GM19238 (cell line): ENCODE measurements around the gene FBLN7.
"Not testable (repeated sequence)": the region's sequence is repeated elsewhere in the genome, so short reads cannot be mapped to it uniquely, and the experiment has no call there.

Experiments
- DNase-seq: peaks from one replicate; pipeline ENCODE4 v3.0.0; 2011; ENCODE audit warnings: low spot score; ENCODE audit not compliant: insufficient read length

FBLN7 gene, protein sequence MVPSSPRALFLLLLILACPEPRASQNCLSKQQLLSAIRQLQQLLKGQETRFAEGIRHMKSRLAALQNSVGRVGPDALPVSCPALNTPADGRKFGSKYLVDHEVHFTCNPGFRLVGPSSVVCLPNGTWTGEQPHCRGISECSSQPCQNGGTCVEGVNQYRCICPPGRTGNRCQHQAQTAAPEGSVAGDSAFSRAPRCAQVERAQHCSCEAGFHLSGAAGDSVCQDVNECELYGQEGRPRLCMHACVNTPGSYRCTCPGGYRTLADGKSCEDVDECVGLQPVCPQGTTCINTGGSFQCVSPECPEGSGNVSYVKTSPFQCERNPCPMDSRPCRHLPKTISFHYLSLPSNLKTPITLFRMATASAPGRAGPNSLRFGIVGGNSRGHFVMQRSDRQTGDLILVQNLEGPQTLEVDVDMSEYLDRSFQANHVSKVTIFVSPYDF

DNA sequence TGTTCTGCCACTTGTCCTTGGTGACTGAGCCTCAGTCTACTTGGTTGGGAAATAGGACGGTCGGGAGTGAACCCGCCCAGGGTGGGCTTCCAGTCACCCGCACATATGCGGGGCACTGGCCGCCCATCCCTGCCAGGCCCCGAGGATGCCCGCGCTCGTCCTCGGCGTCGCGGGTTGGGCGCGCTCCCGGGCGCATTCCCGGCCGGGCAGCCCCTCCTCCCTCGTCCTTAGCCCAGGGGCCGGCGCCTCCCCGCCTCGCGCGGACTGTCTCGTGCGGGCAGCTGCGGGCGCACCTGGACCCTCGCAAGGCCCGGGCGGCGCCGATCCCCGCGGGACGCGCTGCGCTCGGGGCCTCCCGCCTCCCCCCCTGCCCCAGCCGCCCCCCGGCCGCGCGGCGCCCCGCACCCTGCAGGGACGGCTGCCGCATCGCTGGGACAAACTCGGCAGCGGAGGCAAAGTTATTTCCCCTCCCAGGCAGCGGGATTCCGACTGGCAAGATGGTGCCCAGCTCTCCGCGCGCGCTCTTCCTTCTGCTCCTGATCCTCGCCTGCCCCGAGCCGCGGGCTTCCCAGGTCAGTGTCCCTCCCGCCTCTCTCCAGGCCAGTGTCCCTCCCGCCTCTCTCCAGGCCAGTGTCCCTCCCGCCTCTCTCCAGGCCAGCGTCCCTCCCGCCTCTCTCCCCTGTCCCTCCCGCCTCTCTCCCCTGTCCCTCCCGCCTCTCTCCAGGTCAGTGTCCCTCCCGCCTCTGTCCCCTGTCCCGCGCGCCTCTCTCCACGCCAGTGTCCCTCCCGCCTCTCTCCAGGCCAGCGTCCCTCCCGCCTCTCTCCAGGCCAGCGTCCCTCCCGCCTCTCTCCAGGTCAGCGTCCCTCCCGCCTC, at the start of gene FBLN7:
Gene FBLN7, plus strand, starts transcription at position 227 of the 874 bp plus-strand sequence. Its CDS starts 271 bp downstream, at position 498.
- DNase-seq, result no peak

DNA sequence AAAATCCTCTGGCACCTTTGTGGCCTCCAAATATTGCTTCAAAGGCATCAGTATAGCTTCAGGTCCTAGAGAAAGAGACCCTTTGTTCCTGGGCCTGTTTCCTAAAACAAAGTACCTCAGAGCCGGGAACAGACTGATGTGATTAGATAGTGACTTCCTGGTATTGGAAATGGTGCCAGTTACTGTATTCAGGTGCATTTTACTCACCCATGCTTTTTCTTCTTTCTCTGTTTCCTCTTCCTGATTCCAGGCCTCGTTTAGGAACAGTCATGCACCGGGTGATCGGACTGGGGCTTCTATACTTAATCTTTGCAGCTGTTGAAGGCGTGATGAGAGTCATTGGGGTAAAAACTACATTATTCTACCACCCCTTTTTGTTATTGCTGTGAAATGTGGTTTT, 48.8 kb upstream of the FBLN7 start:
- DNase-seq, result no peak

DNA sequence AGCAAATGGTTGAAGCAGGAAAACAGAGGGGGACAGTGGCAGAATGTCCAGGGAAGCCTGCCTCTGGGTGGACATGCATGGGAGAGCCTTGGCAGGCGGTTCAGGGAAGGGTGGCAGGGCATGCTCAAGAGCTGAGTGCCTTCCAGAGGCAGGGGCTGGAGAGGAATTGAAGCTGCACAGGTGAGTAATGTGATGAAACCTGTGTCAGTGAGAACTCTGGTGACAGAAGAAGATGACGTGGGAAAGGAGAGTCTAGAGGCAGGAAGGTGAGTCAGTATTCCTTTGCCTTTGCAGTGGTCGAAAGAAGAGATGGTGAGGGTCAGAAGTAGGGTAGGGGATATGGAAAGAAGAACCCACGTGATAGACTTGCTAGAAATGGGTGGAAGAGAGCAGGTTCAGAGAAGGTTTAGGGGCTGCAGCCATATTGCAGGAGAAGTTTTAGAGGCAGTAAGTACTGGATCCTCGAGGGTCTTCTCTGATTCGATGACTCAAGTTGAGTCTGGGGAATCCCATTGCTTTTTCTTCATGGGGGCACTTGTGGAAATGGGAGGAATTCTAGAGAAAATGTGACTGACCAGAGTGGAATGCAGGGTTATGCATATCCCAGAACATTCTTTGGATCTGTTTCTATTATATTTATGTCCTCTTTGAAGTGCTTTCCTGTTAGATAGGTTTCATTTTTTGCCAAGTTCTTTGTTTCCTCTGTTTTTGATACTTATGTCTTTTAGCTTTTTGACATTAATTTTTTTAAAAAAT, 45.7 kb upstream of the FBLN7 start:
- no peak for DNase-seq

DNA sequence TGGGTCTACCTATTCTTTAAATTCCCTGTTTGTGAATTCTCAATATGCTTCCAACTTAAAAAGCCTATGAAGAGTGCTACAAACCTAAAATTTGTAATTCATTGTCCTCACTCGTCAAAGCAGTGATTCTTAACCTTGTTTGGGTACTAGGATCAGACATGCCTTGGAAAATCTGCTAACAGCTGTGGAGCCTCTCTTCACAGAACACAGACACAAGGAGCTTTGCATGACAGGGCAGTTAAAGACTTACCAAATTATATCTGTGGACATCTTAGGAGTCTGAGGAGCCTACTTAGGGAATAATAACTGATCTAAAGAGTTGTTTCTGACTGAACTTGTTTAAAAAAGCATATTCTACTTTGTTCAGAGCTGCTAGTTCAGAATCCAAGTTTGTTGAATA, 45.0 kb upstream of the FBLN7 start:
- DNase-seq, result no peak

DNA sequence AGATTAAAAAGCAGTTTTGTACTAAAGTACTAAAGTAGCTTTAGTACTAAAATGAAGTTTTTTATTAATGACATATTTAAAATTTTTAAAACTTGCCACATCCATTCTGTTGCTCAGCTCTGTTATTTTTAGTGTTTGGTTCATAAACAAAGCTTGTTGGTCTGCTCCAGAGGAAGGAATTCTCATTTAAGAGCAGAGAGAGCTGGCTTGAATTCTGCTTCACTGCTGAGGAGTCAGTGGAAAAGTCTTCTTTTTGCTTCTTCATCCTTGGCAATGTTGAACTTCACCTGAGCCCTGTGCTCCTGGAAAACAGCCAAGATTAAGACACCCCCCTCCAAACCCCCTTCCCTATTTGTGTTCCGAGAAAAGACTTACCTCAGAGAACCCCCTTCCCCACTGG, 42.5 kb upstream of the FBLN7 start:
- no peak for DNase-seq

DNA sequence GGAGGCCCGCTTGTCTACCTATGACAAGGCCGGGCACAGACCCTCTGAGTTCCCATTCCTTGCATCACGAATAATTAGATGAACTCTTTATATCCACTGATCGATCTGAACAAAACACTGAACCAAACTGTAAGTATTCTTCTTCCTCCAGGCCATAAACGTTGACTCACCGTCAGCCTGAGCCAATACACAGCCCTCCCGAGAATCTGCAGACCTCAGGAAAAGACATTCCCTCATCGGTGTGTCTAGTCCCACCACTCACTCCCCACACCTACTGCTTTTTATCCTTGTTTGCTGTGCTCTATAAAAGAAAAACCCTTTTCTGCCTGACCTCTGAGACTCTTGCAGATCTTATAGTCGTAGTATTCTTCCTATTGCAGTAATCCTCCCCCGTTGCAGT, 42.1 kb upstream of the FBLN7 start:
- DNase-seq, result no peak

DNA sequence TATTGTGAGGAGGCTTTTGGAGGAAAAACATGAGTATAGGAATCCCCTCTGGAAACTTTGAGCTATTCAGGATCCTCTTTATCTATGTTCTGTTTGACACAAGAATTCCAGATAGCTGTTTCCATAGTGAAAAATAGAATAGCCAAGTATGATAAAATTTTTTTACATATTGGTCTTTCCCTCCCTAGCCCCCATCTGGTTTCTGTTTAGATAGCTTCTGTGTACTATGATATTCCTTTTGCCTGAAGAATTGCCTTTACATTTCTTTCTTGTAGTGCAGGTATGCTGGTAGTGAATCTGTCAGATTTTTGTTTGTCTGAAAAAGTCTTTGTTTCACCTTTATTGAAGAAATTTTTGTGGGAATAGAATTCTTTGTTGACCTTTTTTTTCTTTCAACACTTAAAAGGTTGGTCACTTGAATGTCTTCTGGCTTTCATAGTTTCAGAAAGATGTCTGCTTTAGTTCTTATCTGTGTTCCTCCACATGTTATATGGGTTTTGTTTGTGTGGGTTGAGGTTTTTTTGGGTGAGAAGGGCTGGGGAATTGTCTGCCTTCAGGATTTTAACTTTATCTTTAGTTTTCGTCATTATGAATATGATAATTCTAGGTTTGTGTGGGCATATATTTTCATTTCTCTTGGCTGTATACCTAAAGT, 29.9 kb upstream of the FBLN7 start:
- DNase-seq, result no peak

DNA sequence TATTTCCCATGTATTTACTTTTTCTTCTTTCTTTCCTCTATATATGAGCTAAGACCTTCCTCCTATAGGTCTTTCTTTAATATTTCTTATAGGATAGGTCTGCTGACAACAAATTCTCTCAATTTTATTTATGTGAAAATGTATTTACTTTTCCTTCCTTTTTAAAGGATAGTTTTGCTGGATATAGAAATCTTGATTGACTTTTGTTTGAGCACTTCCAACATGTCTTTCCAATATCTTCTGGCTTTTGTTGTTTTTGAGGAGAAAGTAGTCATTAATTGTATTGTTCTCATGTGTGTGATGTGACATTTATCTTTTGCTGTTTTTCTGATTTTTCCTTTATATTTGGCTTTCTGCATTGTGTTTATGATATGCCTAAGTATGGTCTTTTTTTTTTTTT, 28.9 kb upstream of the FBLN7 start:
- DNase-seq, result no peak

DNA sequence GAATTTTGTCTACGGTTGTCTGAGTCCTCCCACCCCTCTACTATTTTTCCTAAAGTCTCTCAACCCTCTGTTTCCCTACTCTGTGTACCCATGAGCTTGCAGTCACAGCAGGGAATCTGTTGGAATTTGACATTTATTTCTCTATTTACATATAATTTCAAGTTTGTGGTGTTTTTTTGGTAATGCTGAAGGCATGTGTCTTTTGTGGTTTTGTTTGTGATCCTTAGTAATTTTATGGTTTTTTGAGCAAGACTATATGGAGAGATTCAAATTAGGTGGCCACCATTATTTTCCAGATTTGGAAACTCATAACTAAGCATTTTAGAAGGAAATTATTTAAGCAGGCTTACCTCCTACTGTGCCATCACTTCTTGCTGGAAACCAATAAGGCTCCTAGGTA, 27.2 kb upstream of the FBLN7 start:
- no peak for DNase-seq

DNA sequence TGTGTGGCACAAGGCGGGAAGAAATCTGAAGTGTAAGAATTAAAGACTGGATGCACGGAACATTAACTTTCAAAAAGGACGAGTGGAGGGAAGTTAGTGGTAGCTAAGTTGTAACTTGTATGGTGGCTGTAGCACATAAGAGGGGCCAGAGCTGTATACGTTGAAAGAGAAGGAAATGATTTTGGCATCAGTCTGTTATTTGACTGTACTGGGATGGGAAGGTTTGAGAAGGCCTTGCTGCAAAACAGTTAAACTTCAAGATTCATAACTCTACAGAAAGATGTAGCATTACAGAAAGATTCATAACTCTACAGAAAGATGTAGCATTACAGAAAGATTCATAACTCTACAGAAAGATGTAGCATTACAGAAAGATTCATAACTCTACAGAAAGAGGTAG, 24.8 kb upstream of the FBLN7 start:
- not testable (repeated sequence) for DNase-seq

DNA sequence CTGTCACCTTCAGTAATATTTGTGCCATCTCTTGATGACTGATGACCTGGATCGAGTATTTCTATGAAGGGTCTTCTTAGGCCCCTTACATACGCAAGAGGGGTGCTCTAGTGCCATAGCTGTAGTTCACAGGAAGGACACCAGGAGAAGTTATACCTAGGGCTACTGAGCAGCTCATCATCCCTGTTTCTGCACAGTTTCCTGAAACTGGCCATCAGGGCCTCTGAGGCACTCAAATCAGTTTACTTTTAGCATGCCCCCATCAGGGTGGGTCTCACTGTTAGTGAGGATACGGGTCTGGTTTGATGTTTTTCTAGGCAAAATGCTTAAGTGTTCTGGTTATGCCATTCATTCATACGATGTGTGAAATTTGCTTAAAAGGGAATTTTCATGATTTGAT, 20.0 kb upstream of the FBLN7 start:
- DNase-seq, result no peak

DNA sequence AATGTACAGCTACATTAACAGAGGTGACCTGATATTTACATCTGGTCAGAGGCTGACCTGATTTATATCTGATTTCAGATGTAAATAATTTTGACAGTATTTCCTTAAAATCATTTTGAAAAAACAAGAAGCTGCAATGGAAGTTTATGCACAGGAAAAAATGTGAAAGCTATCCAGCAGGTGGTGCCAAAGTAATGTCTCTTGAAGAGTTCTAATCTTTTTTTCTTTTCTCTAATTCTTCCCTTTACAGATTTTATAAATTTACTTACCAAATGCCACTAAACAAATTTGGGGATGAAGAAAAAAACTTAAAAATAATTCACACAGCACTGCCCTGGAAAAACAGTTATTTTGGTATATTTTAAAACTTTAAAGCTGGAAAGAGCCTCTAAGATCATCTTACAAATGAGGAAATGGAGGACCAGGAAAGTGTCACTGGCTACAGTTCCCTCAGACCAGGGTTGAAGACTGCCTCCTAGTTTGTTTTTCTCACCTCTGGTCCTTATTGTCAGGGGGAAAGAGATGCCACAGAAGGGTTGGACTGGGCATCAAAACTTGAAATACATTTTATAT, 16.4 kb upstream of the FBLN7 start:
- no peak for DNase-seq

DNA sequence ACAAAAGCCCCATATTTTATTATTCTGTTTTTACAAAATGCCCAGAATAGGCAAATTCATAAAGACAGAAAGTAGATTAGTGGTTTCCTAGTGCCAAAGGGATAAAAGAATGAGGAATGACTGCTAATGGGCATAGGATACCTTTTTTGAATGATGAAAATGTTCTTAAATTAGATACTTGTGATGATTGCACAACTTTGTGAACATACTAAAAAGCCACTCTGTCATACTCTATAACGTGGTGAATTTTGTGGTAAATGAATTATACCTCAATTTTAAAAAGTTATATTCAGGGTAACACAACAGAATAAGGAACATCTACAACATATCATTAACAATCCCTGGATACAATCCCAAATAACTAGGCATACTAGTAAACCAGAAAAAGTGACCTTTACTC, 9.1 kb upstream of the FBLN7 start:
- DNase-seq, result no peak

DNA sequence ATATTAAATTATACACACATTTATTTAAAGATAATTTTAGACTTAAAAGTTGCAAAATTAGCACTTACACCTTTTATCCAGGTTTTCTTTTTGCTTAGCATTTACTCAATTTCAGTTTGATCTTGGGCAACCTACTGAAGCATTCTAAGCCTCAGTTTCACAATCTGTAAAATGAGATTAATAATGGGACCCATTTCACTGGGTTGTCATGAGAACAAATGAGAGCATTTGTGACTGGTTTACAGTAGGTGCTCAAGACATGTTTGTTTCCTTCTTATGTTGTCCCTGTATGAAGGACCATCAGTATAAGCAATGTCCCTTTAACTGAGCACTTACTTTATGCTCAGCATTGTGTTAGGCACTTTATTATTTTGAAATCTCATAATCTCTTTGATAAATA, 4.8 kb upstream of the FBLN7 start:
- no peak for DNase-seq

DNA sequence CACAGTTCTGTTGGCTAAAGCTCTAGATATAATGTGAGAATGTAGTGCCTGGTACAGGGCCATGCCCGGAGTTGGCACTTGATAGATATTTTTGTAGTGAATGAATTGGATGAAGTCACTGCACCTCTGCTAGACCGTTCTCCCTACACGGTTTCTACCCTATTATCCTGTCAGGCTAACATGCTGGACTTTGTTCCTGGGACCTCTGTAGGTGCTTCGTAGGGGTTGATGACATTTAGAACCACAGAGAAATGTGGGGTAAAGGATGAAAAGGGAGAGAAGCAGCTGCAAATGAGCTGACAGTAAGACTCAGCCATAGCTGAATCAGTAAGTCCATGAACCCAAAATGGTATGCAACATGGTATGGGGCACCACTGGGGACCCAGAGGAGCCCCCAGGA, 4.1 kb upstream of the FBLN7 start:
- no peak for DNase-seq

DNA sequence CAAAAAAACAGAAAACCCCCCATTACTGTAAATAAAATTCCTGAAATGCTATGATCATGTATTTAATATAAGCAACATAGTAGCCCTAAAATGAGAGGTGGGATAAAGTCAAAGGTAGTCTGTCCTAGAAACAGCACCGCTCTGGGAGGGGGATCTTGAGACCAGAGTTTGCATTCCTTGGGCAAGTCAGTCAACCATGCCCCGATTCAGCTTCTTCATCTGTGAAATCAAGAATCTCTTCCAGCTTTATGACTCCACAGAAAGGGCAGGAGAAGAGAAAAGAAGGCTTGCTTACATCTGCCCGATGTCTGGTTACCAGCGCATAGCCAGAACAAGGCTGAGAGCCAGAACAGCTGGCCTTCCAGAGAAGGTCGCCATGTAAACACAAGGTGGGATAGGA, 2.1 kb upstream of the FBLN7 start:
- DNase-seq, result no peak

DNA sequence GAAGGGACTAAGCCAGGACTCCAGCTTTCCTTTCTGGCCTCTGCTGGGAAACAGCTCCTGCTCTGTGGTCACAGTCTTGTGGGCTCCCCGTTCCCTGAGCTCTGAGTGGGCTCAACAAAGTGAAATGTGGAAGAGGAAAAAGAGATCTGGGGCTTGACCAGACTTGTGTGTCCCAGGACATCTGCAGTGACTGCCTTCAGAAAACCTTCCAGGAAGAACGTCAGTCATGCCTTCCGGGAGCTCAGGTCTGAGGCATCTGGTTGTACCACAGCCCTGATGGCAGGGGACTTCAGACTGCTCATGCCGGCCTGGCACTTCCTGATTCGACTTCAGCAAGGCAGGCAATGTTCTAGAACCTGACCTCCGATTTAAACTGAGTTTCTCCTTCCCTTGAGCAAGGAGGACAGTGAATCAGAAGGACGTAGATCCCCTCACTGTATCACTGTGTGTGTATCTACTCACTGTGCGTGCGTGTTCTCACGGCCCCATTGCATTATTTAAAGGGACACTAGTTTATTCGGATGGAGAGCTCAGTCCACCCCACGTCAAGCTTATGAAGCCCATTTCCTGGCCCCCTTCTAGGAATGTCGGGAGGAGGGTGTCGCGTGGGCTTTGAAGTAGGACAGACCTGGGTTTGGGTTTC, 548 bp upstream of the FBLN7 start:
- no peak for DNase-seq

DNA sequence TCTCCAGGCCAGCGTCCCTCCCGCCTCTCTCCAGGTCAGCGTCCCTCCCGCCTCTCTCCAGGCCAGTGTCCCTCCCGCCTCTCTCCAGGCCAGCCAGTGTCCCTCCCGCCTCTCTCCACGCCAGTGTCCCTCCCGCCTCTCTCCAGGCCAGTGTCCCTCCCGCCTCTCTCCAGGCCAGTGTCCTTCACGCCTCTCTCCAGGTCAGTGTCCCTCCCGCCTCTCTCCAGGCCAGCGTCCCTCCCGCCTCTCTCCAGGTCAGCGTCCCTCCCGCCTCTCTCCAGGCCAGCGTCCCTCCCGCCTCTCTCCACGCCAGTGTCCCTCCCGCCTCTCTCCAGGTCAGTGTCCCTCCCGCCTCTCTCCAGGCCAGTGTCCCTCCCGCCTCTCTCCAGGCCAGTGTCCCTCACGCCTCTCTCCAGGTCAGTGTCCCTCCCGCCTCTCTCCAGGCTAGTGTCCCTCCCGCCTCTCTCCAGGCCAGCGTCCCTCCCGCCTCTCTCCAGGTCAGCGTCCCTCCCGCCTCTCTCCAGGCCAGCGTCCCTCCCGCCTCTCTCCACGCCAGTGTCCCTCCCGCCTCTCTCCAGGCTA, 939 bp downstream of the FBLN7 start:
- DNase-seq, result not testable (repeated sequence)

DNA sequence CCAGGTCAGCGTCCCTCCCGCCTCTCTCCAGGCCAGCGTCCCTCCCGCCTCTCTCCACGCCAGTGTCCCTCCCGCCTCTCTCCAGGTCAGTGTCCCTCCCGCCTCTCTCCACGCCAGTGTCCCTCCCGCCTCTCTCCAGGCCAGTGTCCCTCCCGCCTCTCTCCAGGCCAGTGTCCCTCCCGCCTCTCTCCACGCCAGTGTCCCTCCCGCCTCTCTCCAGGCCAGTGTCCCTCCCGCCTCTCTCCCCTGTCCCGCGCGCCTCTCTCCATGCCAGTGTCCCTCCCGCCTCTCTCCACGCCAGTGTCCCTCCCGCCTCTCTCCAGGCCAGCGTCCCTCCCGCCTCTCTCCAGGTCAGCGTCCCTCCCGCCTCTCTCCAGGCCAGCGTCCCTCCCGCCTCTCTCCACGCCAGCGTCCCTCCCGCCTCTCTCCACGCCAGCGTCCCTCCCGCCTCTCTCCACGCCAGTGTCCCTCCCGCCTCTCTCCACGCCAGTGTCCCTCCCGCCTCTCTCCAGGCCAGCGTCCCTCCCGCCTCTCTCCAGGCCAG, 1.5 kb downstream of the FBLN7 start:
- DNase-seq, result not testable (repeated sequence)
